GM12878 (cell line): ENCODE data around the gene MTFR2. TPM values are rescaled to one million over a fixed set of nuclear protein-coding genes. Genes with fewer than 3 reads are reported as not detected.
A peak's percentile ranks its signal among the peaks of the same experiment; 100 is the strongest.

ENCODE experiments used
- BACH1 ChIP-seq: fragments of 450-650 bp; IDR thresholded peaks from 2 replicates; pipeline ENCODE4 v1.6.1; 2017; ENCODE audit warnings: mild to moderate bottlenecking, borderline replicate concordance
- CHD1 ChIP-seq: IDR thresholded peaks from 2 replicates; pipeline ENCODE4 v1.6.1; 2012; ENCODE audit warnings: low read depth, low read length, improper control_type of control experiment
- CREB1 ChIP-seq: IDR thresholded peaks from 2 replicates; pipeline ENCODE4 v1.6.1; 2012; ENCODE audit warnings: low read depth, mild to moderate bottlenecking, inconsistent platforms
- ETV6 ChIP-seq, 2 experiments: fragments of 450-650 bp in 1 of 2; IDR thresholded peaks in 1 of 2; conservative IDR thresholded peaks in 1 of 2; 2 replicates each; pipeline ENCODE4 v1.6.1; 2014; ENCODE audit warnings: antibody characterized with exemption in 1 of 2, borderline replicate concordance in 1 of 2, low read depth in 1 of 2, mild to moderate bottlenecking in 1 of 2, moderate library complexity in 1 of 2
- FOS ChIP-seq: IDR thresholded peaks from 3 replicates; pipeline ENCODE4 v1.6.1; 2011; ENCODE audit warnings: borderline replicate concordance; ENCODE audit not compliant: insufficient read length; ENCODE audit errors: extremely low read depth
- GABPA ChIP-seq: IDR thresholded peaks from 2 replicates; pipeline ENCODE4 v1.6.1; 2014; ENCODE audit warnings: antibody characterized with exemption, low read depth, mild to moderate bottlenecking, inconsistent platforms
- HDAC6 ChIP-seq: fragments of 200-600 bp; sonication (generic); IDR thresholded peaks from one replicate; pipeline ENCODE4 v1.8.0; 2017; ENCODE audit warnings: antibody characterized with exemption; ENCODE audit not compliant: unreplicated experiment
- IKZF1 ChIP-seq: fragments of 450-650 bp; conservative IDR thresholded peaks from 2 replicates; pipeline ENCODE4 v1.6.1; 2017; ENCODE audit warnings: antibody characterized with exemption, mild to moderate bottlenecking
- KAT2A ChIP-seq: conservative IDR thresholded peaks from 2 replicates; pipeline ENCODE4 v1.6.1; 2011; ENCODE audit warnings: low read depth, low read length; ENCODE audit not compliant: control insufficient read depth
- MXI1 ChIP-seq: fragments of 150-350 bp; IDR thresholded peaks from 2 replicates; pipeline ENCODE4 v1.6.1; 2011; ENCODE audit warnings: low read depth, mild to moderate bottlenecking, inconsistent platforms, low read length, improper control_type of control experiment
- POLR2AphosphoS2 ChIP-seq: IDR thresholded peaks from 2 replicates; pipeline ENCODE4 v1.6.1; 2011; ENCODE audit warnings: low read depth, mild to moderate bottlenecking, low read length, improper control_type of control experiment, moderate library complexity
- RFX5 ChIP-seq: IDR thresholded peaks from 2 replicates; pipeline ENCODE4 v1.6.1; 2011; ENCODE audit warnings: low read depth, low read length, improper control_type of control experiment
- SPI1 ChIP-seq: IDR thresholded peaks from 2 replicates; pipeline ENCODE4 v1.6.1; 2011; ENCODE audit warnings: low read depth, mild to moderate bottlenecking, low read length, moderate library complexity, borderline replicate concordance; ENCODE audit not compliant: insufficient read depth
- TAF1 ChIP-seq: IDR thresholded peaks from 2 replicates; pipeline ENCODE4 v1.6.1; 2011; ENCODE audit warnings: mild to moderate bottlenecking, low read depth, low read length, borderline replicate concordance
- TBL1XR1 ChIP-seq: IDR thresholded peaks from 2 replicates; pipeline ENCODE4 v1.6.1; 2012; ENCODE audit warnings: low read depth, low read length, improper control_type of control experiment
- TCF12 ChIP-seq: IDR thresholded peaks from 2 replicates; pipeline ENCODE4 v1.6.1; 2011; ENCODE audit warnings: low read depth, mild to moderate bottlenecking, low read length
- WRNIP1 ChIP-seq: IDR thresholded peaks from 2 replicates; pipeline ENCODE4 v1.6.1; 2011; ENCODE audit warnings: low read depth, low read length, improper control_type of control experiment, borderline replicate concordance
- ZZZ3 ChIP-seq: IDR thresholded peaks from 2 replicates; pipeline ENCODE4 v1.6.1; 2011; ENCODE audit warnings: low read depth; ENCODE audit not compliant: control insufficient read depth, insufficient read length
- polyA plus RNA-seq, 11 experiments: library from polyadenylated mRNA; depleted of rRNA in 4 of 11; unstranded in 6 of 11; stranded (reverse) in 5 of 11; fragments of >200 nt; fragmentation: Nextera tagmentation in 4 of 11; fragmentation: Illumina TruSeq in 1 of 11; extraction: Ambion mirVana in 4 of 11; extraction: Trizol in 1 of 11; gene quantifications; 1 replicate in 1 of 11; 2 replicates in 10 of 11; pipeline versions ENCODE4 v1.2.1 to v1.2.3, GENCODE V29; 2011 to 2016; ENCODE audit warnings: inconsistent platforms in 2 of 11, missing spikeins in 2 of 11, low read depth in 1 of 11
- total RNA-seq, 4 experiments: library from RNA; depleted of rRNA in 3 of 4; stranded (reverse); fragments of >200 nt in 3 of 4; fragmentation: Illumina TruSeq in 1 of 4; extraction: Trizol in 1 of 4; gene quantifications; 2 replicates each; pipeline versions ENCODE4 v1.2.1 to v1.2.3, GENCODE V29; 2013 to 2021
- TF ChIP-seq, protein P1 (sequence below): fragments of 450-650 bp; IDR thresholded peaks from 2 replicates; pipeline ENCODE4 v1.6.1; 2017; ENCODE audit warnings: mild to moderate bottlenecking, moderate library complexity
- TF ChIP-seq, protein P2 (sequence below): IDR thresholded peaks from 2 replicates; pipeline ENCODE4 v1.6.1; 2011; ENCODE audit warnings: borderline replicate concordance, low read depth, mild to moderate bottlenecking, moderate library complexity, low read length; ENCODE audit not compliant: insufficient read depth, poor library complexity, severe bottlenecking
- TF ChIP-seq, protein P3 (sequence below): IDR thresholded peaks from 2 replicates; pipeline ENCODE4 v1.6.1; 2012; ENCODE audit warnings: low read depth, low read length, improper control_type of control experiment
- TF ChIP-seq, protein P4 (sequence below): IDR thresholded peaks from 2 replicates; pipeline ENCODE4 v1.6.1; 2011; ENCODE audit warnings: mild to moderate bottlenecking, low read depth, low read length, moderate library complexity; ENCODE audit not compliant: insufficient replicate concordance

Gene MTFR2
- total and polyA plus RNA-seq, 10 of the 15 experiments (the other 5 are each of a cell fraction or from before 2014, with no cell fraction given), result 7.3 to 33.5 (median 25.3) TPM

DNA sequence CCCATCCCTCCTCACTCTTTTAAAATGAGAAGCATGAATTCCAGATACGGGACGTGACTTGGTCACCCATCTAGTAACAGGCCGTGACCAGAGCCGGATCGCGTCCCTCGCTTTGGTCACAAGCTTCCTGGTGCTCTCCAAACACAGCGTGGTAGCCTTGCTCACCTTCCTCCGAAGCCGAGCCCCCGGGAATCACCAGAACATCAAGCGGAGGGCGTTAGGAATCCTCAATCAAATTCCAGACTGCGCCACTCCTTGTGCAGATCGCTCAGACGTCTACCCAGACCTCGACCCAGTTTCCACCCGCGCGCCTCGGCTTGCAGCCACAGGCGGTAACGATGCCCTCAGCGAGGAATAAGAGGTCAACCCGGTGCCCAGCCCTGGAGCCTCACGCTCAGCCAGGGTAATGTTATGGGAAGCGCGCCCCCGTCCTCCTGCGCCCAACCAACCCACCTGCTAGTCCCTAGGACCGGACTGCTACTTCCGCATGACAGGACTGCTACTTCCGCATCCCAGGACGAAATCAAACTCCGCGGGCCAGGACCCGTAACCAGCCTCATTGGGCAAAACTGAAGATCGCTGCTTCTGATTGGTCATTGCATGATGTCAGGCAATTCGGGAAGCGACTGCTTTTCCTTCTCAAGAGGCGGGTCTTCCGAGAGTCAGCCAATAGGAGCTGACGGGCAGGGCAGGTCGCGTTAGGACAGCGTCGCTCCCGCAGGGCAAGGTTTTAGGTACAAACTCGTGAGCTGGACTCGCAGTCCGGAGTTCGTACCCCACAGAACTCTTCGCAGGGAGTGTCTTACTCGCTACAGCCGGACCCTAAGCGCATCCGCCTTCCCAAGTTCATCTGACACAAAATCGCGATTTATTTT lies at the start of gene MTFR2 (continued):
- TF ChIP-seq, protein P1, sequence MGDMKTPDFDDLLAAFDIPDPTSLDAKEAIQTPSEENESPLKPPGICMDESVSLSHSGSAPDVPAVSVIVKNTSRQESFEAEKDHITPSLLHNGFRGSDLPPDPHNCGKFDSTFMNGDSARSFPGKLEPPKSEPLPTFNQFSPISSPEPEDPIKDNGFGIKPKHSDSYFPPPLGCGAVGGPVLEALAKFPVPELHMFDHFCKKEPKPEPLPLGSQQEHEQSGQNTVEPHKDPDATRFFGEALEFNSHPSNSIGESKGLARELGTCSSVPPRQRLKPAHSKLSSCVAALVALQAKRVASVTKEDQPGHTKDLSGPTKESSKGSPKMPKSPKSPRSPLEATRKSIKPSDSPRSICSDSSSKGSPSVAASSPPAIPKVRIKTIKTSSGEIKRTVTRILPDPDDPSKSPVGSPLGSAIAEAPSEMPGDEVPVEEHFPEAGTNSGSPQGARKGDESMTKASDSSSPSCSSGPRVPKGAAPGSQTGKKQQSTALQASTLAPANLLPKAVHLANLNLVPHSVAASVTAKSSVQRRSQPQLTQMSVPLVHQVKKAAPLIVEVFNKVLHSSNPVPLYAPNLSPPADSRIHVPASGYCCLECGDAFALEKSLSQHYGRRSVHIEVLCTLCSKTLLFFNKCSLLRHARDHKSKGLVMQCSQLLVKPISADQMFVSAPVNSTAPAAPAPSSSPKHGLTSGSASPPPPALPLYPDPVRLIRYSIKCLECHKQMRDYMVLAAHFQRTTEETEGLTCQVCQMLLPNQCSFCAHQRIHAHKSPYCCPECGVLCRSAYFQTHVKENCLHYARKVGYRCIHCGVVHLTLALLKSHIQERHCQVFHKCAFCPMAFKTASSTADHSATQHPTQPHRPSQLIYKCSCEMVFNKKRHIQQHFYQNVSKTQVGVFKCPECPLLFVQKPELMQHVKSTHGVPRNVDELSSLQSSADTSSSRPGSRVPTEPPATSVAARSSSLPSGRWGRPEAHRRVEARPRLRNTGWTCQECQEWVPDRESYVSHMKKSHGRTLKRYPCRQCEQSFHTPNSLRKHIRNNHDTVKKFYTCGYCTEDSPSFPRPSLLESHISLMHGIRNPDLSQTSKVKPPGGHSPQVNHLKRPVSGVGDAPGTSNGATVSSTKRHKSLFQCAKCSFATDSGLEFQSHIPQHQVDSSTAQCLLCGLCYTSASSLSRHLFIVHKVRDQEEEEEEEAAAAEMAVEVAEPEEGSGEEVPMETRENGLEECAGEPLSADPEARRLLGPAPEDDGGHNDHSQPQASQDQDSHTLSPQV, result no peak
- TF ChIP-seq, protein P2, sequence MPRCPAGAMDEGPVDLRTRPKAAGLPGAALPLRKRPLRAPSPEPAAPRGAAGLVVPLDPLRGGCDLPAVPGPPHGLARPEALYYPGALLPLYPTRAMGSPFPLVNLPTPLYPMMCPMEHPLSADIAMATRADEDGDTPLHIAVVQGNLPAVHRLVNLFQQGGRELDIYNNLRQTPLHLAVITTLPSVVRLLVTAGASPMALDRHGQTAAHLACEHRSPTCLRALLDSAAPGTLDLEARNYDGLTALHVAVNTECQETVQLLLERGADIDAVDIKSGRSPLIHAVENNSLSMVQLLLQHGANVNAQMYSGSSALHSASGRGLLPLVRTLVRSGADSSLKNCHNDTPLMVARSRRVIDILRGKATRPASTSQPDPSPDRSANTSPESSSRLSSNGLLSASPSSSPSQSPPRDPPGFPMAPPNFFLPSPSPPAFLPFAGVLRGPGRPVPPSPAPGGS, result peak; percentile 91
- TF ChIP-seq CHD1, result no peak
- TF ChIP-seq GABPA, result peak; percentile 81
- TF ChIP-seq, protein P3, sequence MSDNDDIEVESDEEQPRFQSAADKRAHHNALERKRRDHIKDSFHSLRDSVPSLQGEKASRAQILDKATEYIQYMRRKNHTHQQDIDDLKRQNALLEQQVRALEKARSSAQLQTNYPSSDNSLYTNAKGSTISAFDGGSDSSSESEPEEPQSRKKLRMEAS, result peak; percentile 92; the same call in 1 of the 2 replicates
- TF ChIP-seq KAT2A, result no peak
- TF ChIP-seq TCF12, result peak; percentile 26; the same call in 1 of the 2 replicates
- TF ChIP-seq, protein P4, sequence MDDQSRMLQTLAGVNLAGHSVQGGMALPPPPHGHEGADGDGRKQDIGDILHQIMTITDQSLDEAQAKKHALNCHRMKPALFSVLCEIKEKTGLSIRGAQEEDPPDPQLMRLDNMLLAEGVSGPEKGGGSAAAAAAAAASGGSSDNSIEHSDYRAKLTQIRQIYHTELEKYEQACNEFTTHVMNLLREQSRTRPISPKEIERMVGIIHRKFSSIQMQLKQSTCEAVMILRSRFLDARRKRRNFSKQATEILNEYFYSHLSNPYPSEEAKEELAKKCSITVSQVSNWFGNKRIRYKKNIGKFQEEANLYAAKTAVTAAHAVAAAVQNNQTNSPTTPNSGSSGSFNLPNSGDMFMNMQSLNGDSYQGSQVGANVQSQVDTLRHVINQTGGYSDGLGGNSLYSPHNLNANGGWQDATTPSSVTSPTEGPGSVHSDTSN, result peak; percentile 66
- no peak for TF ChIP-seq ZZZ3
- TF ChIP-seq TBL1XR1, result 0 out of 2 replicates have a peak, but pooled peaks have one; percentile 30
- peak; percentile 93 for TF ChIP-seq FOS
- TF ChIP-seq ETV6 (conservative IDR thresholded peaks at IDR 0.05 in 1 of 2, IDR thresholded peaks at IDR 0.05 in 1 of 2; ENCODE audit: borderline replicate concordance in 1 of 2, low read depth in 1 of 2), result peak in 1 of 2 experiments; percentile 51; a peak in 1 of 4 replicates
- peak; percentile 65 for TF ChIP-seq IKZF1
- no peak for TF ChIP-seq TAF1
- TF ChIP-seq POLR2AphosphoS2, result peak; percentile 96
- peak; percentile 99 for TF ChIP-seq MXI1
- TF ChIP-seq RFX5, result 0 out of 2 replicates have a peak, but pooled peaks have one; percentile 32
- TF ChIP-seq WRNIP1, result peak; percentile 87; the same call in 1 of the 2 replicates
- TF ChIP-seq SPI1, result peak; percentile 44; the same call in 1 of the 2 replicates
- TF ChIP-seq CREB1, result peak; percentile 94
- peak; percentile 62; the same call in 1 of the 2 replicates for TF ChIP-seq BACH1
- no peak for TF ChIP-seq HDAC6
